Stimulated activated CD8-positive, alpha-beta memory T cell treated with anti-CD3 and anti-CD28 coated beads, Interleukin-4, amount 100 ng/mL, for 24 hours (primary cell): ENCODE results near the gene GRM1.
"Not testable (repeated sequence)": the region's sequence is repeated elsewhere in the genome, so short reads cannot be mapped to it uniquely, and the experiment has no call there.

Experiments used
- DNase-seq: peaks from one replicate; pipeline ENCODE4 v3.0.0-alpha.2; 2020; ENCODE audit warnings: low read depth

Gene GRM1

GRCh38 chr6:146191166-146191565, 162.3 kb downstream of the GRM1 start:
- DNase-seq = no peak

DNA sequence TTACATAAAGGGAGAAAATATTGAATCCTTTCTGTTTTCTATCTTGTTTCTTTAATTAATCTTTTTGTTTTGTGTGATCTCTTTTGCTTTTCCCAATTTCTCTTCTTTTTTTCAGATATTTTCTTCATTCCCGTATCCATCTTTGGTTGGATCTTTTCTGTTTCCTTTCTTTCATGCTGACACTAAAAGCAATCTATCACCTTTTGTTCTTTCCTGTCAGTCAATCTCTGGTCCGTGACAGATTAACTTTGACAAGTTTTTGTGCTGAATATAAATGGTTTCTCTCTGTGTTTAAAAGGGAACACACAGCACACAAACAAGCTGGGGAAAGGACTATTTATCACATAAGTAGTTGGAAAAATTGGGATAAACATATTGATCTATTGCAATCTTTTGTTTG, 162.8 kb downstream of the GRM1 start:
- DNase-seq = no peak

DNA sequence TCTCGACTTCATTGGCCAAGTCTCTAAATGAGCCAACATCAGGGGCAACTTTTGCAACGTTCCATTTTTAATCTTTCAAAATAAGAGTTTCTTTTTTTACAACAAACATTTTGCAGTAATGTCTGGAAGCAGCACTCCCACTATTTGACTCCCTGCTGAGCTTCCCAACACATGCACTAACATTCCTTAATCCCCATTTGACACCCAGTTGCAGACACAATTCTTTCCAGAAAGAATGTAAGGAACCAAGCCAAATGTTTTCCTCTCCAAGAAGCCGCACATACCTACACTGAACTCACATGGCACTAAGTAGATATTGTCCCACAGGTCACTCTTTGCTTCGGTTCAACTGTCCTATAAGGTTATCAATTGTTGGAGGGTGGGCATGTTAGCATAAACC, 165.6 kb downstream of the GRM1 start:
- no peak for DNase-seq

- no peak for DNase-seq
Measured at GRCh38 chr6:146200176-146200575, 171.3 kb downstream of the GRM1 start.

GRCh38 chr6:146202570-146202969, 173.7 kb downstream of the GRM1 start:
- no peak for DNase-seq

- no peak for DNase-seq
Measured at GRCh38 chr6:146209942-146210341, 181.1 kb downstream of the GRM1 start.

GRCh38 chr6:146210406-146211083, 181.7 kb downstream of the GRM1 start:
- DNase-seq = no peak

DNA sequence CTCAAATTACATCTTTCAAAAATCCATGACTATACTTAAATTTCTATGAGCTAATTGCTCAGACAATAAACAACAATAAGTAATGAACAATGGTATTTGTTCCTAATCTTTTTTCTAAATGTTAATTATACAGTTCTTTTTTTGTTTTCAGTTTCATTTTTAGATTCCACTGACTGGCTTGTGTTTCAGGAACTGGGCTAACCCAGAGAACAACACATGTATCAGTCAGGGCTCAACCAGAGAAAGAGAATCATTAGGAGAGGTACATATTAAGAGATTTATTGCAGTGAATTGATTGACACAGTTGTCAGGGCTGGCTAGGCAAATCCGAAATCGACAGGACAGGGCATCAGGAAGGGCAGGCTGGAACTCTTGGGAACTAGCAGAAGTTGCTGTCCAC, 182.8 kb downstream of the GRM1 start:
- DNase-seq = no peak

- DNase-seq = no peak
Measured at GRCh38 chr6:146212781-146213180, 183.9 kb downstream of the GRM1 start.

DNA sequence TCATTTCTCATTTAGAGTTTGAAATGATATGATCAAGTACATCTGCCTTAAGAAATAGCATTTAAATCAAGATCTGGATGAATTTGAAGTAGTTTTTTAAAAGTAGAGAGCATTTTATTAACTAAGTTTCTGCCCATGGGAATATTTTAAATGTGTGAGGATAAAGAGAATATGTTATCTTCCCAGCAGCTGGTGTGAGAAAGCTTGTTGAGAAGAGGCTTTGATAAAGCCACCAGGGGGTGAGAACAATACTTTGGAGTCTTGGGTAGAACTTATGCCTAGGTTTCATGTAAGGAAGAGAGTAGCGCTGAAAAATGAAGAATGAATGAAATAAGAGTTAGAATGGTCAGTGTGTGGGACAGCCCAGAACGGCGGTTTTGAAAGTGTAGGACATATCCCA, 190.2 kb downstream of the GRM1 start:
- DNase-seq = no peak

- no peak for DNase-seq
Measured at GRCh38 chr6:146224449-146224848, 195.6 kb downstream of the GRM1 start.

DNA sequence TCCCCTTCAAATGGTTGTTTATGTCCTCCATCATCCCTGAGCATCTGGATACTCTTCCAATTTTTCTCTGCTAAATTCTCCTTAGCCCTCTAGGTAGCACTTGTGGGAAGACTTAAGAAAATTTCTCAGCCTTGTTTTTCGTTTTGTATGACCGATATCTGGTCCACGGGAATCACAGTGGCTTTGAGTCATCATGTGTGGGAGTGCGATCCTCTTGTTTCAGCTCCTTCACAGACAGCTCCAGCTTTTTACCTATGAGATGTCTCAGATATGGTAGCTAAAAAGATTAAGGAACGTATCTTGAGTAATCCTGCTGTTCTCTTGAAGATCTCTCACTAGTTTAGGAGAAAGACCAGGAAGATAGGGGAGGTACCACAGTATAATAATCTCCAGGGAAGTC, 196.1 kb downstream of the GRM1 start:
- no peak for DNase-seq

DNA sequence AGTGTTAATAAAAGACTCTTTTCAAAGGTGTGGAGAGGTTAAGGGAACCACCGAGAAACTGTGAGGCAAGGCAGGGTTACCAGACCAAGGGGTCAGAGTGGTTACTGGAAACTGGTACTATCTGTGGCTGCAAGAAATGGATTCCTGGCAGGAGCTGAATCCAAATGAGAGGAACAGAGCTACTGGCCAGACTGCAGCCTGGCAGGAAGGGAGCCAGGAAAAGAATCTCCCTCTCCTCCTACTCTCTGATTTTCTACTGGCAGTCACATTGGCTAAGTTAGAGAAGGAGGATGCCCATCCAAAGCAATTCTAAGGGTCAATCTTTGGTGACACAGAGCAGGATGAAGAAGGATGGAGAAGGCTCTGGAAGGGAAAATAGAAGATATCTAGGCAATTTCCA, 211.5 kb downstream of the GRM1 start:
- DNase-seq = no peak

GRCh38 chr6:146240807-146241206, 211.9 kb downstream of the GRM1 start:
- no peak for DNase-seq

GRCh38 chr6:146243646-146244045, 214.8 kb downstream of the GRM1 start:
- not testable (repeated sequence) for DNase-seq

DNA sequence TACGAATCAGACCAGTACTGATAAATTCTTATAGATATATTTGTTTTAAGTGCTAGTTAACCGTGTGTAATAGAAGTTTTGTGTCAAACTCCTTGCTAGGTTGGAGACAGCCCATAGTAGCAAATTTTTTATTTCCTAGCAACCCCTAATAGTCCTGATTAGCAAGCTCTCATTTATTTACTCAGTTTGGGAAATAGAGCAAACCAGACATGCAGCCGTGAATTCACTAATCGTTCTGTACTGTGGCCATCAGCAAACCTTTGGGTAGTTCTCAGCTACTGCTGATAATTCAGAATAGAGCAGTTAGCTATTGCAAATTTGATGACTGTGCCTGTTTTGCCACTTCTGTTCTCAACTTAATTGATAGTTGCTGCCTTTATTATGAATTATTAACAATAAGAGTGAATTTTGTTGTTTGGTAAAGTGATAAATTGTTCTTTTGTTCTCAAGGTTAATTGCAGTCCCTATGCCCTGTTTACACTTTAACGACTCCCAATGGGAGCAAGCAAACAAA, 215.8 kb downstream of the GRM1 start:
- DNase-seq = no peak

DNA sequence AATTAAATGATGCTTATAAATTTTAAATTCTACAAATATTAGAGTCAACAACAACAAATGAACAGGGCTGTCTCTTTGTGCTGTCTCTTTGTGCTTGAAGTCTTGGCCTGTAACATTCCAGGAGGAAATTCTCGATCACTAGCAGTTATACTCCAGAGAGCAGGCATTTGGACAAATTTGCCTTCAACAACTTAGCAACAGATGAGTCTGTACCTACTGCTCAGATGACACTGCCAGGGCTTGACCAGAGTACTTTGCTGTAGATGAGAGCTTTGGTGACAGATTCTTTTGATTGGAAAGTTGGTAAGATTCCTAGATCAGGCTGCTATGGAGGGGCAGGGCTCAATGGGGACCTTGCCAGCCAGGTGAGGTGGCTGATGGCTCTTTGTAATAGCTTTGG, 217.2 kb downstream of the GRM1 start:
- no peak for DNase-seq

GRCh38 chr6:146253691-146254090, 224.8 kb downstream of the GRM1 start:
- no peak for DNase-seq

DNA sequence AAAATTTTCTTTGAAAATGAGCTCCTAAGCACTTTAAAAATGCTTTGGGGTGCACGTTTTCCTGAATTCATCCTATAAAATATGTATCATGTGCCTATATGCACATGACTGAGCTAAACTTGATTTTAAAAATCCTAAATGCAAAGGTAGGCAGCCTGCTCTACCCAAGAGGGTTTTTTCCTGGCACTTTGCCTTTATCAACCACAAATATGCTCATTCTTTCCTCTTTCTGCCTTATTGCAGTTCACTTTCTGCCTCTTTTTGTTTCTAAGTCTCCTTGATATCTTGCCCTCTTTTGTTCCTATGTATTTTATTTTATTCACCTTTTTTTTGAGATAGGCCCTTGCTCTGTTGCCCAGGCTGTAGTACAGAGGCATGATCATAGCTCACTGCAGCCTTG, 229.3 kb downstream of the GRM1 start:
- no peak for DNase-seq

DNA sequence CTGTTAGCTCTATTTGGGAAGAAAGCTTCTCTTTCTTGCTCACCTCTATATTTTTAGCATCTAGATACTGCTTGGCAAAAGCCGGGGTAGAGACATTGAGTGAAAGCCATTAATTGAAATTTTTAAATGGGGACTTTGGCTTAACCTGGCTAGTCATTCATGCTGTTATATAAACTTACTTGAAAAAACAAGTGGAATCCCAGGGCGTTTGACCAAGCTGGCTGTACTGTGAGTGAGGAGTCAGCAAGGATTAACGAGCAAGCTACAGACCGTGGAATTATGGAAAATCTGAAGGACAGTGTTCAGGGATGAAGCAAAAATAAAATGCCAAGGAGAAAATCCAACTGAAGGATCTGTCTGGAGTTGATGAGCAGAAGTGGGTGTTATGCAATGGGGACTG, 232.0 kb downstream of the GRM1 start:
- no peak for DNase-seq

- DNase-seq = no peak
Measured at GRCh38 chr6:146265056-146265455, 236.2 kb downstream of the GRM1 start.

DNA sequence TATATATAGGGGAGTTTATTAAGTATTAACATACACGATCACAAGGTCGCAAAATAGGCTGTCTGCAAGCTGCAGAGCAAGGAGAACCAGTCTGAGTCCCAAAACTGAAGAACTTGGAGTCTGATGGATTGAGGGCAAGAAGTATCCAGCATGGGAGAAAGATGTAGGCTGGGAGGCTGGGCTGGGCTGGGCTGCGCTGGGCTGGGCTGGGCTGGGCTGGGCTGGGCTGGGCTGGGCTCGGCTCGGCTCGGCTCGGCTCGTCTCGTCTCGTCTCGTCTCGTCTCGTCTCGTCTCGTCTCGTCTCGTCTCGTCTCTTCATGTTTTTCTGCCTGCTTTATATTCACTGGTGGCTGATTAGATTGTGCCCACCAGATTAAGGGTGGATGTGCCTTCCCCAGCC, 238.6 kb downstream of the GRM1 start:
- no peak for DNase-seq

DNA sequence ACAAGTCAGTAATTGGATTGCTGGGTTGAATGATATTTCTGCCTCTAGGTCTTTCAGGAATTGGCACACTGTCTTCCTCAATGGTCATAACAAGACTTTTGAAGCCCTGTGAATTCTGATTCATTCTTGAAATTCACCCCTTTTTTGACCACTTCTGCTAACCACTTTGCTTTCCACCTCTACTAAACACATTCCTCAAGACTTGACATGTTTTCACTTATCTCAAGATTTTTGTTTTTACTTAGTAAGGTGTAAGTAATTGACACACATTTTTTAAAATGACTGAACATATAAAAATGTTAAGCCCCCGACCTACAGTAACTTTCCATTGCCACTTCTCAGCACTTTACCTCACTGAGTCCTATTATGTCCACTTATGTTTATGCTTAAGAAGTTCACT, 239.1 kb downstream of the GRM1 start:
- DNase-seq = no peak

DNA sequence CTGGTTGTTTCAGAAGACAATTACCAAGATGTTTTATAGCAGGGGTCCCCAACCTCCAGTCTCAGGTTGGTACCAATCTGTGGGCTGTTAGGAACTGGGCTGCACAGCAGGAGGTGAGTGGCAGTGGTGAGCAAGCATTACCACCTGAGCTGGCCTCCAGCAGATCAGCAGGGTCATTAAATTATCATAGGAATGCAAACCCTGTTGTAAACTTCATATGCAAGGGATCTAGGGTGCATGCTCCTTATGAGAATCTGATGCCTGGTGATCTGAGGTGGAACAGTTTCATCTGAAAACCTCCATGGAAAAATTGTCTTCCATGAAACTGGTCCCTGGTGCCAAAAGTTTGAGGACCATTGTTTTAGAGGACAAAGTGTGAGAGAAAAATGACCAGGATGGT, 240.6 kb downstream of the GRM1 start:
- no peak for DNase-seq
